ENCODE data around the gene CMC2. TPM values are rescaled to one million over a fixed set of nuclear protein-coding genes. Genes with fewer than 3 reads are reported as not detected.

Gene CMC2
- total RNA-seq, 2 donors from 2014 or later, result 38.9 to 153 TPM

GRCh38 chr16:80947708-80948625 is 58.7 kb downstream of the CMC2 start:
- 75% methylated on average over 9 of the region's 9 CpGs for WGBS
- H3K9me3 ChIP-seq, result no peaks in the 10 kb centered on the region
- TF ChIP-seq POLR2AphosphoS5 (IDR thresholded peaks at IDR 0.05) (no peak), POLR2A (IDR thresholded peaks at IDR 0.05) (no peak), CTCF (IDR thresholded peaks at IDR 0.05) (no peak)
- intact Hi-C loops (cut with DNase I), result no loop called here
- no peak overlapping the region for H3K27ac ChIP-seq
- H3K4me3 ChIP-seq, result no peak overlapping the region
- no peak for DNase-seq (ENCODE audit: low spot score)
- no peaks in the 10 kb centered on the region for H3K36me3 ChIP-seq
- no peaks in the 10 kb centered on the region for H3K4me1 ChIP-seq (replicated peaks)
- no peaks in the 10 kb centered on the region for H3K27me3 ChIP-seq (replicated peaks; ENCODE audit: insufficient read depth)

- DNase-seq (ENCODE audit: low spot score), result no peak
- intact Hi-C loops (cut with DNase I), result no loop called here
- no peaks in the 10 kb centered on the region for H3K36me3 ChIP-seq
- no peaks in the 10 kb centered on the region for H3K4me1 ChIP-seq (replicated peaks)
- 85% methylated on average over 5 of the region's 5 CpGs for WGBS
- TF ChIP-seq CTCF (IDR thresholded peaks at IDR 0.05) (no peak), POLR2A (IDR thresholded peaks at IDR 0.05) (no peak), POLR2AphosphoS5 (IDR thresholded peaks at IDR 0.05) (no peak)
- H3K9me3 ChIP-seq, result no peaks in the 10 kb centered on the region
- H3K4me3 ChIP-seq, result no peak overlapping the region
- no peaks in the 10 kb centered on the region for H3K27me3 ChIP-seq (replicated peaks; ENCODE audit: insufficient read depth)
- peak overlapping the region in 1 of 2 donors; percentile 51 for H3K27ac ChIP-seq
Measured at GRCh38 chr16:80947239-80947638, 59.4 kb downstream of the CMC2 start.

- Histone ChIP-seq H3K36me3 (no peaks in the 10 kb centered on the region), H3K27me3 (replicated peaks; ENCODE audit: insufficient read depth) (no peaks in the 10 kb centered on the region), H3K27ac (peak overlapping the region in 1 of 2 donors; percentile 51), H3K4me1 (replicated peaks) (no peaks in the 10 kb centered on the region), H3K9me3 (no peaks in the 10 kb centered on the region), H3K4me3 (no peak overlapping the region)
- 49% methylated on average over 4 of the region's 4 CpGs for WGBS
- intact Hi-C loops (cut with DNase I), result no loop called here
- peak; percentile 65 for TF ChIP-seq POLR2AphosphoS5 (IDR thresholded peaks at IDR 0.05)
- no peak for TF ChIP-seq CTCF (IDR thresholded peaks at IDR 0.05)
- TF ChIP-seq POLR2A (IDR thresholded peaks at IDR 0.05), result no peak
- no peak for DNase-seq (ENCODE audit: low spot score)
Measured at GRCh38 chr16:80946481-80946880, 60.2 kb downstream of the CMC2 start.

- no peaks in the 10 kb centered on the region for H3K4me1 ChIP-seq (replicated peaks)
- H3K9me3 ChIP-seq, result no peaks in the 10 kb centered on the region
- H3K36me3 ChIP-seq, result no peaks in the 10 kb centered on the region
- intact Hi-C loops (cut with DNase I), result no loop called here
- TF ChIP-seq POLR2AphosphoS5 (IDR thresholded peaks at IDR 0.05) (no peak), POLR2A (IDR thresholded peaks at IDR 0.05) (no peak), CTCF (IDR thresholded peaks at IDR 0.05) (no peak)
- DNase-seq (ENCODE audit: low spot score), result no peak
- no peak overlapping the region for H3K27ac ChIP-seq
- H3K4me3 ChIP-seq, result no peak overlapping the region
- H3K27me3 ChIP-seq (replicated peaks; ENCODE audit: insufficient read depth), result no peaks in the 10 kb centered on the region
- WGBS, result 91% methylated on average over 7 of the region's 7 CpGs
Measured at GRCh38 chr16:80940069-80940856, 66.4 kb downstream of the CMC2 start.
